ENCODE measurements around the gene FAM32A. TPM values are rescaled to one million over a fixed set of nuclear protein-coding genes. Genes with fewer than 3 reads are reported as not detected.

Gene FAM32A
- total and polyA plus RNA-seq, 10 of the 15 experiments (the other 5 are each of a cell fraction or from before 2014, with no cell fraction given): 33.3 to 116 (median 71.9) TPM

DNA sequence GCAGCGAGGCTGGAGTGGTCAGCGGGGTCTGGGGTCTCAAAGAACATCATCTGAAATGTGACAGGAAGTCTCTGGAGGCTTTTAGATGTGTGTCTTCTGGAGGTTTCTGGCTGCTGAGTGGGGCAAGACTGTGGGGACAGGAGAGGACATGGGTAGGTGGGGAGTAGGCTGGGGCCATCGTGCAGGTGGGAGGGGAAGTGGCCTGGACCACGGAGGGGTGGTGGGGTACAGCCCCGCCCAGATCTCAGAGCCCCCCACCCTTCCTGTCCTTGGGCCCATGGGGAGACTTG, 18.7 kb downstream of the FAM32A start:
- Histone ChIP-seq H4K20me1 (ENCODE audit: control insufficient read depth, insufficient read depth) (no peaks in the 10 kb centered on the region; the same call in 1 of the 2 replicates), H3K4me1 (ENCODE audit: control insufficient read depth, insufficient read depth, low read length) (peaks cover 22% of the 10 kb centered on the region), H3K9me3 (replicated peaks; ENCODE audit: control insufficient read depth, insufficient read depth, low read length) (no peaks in the 10 kb centered on the region), H3K4me3 (no peak overlapping the region), H3K9ac (ENCODE audit: control insufficient read depth, insufficient read depth, low read length) (no peak overlapping the region), H3K4me2 (ENCODE audit: control insufficient read depth, insufficient read depth) (no peak overlapping the region), H3K27me3 (replicated peaks in 1 of 2; ENCODE audit: control insufficient read depth in 2 of 2, insufficient read depth in 2 of 2, low read length in 1 of 2) (no peaks in the 10 kb centered on the region), H3K27ac (ENCODE audit: control insufficient read depth, insufficient read depth) (no peak overlapping the region), H2AFZ (ENCODE audit: control insufficient read depth, low read depth, low read length) (no peak overlapping the region), H3K36me3 (ENCODE audit: control insufficient read depth in 2 of 2, insufficient read depth in 2 of 2, low read length in 1 of 2) (peaks cover 3 to 13% of the 10 kb centered on the region in 2 experiments; a peak in 3 of 4 replicates), H3K79me2 (ENCODE audit: control insufficient read depth, insufficient read depth, low read length) (peaks cover 12% of the 10 kb centered on the region)
- intact Hi-C loops (cut with micrococcal nuclease; ENCODE audit: unreplicated experiment) (no loop called here), in situ Hi-C loops (cut with MboI) (no loop called here)
- ChIA-PET CTCF (no interaction called here), POLR2A (no interaction called here), SMC1A (ENCODE audit: uncharacterized antibody, unreplicated experiment) (no interaction called here), RAD21 (ENCODE audit: unreplicated experiment) (no interaction called here)
- no peak for DNase-seq (ENCODE audit: low read depth, low spot score)
- TF ChIP-seq SP1 (IDR thresholded peaks at IDR 0.05; ENCODE audit: low read depth, low read length) (no peak), ZZZ3 (IDR thresholded peaks at IDR 0.05; ENCODE audit: control insufficient read depth, insufficient read length, low read depth) (no peak), POLR2AphosphoS2 (IDR thresholded peaks at IDR 0.05; ENCODE audit: low read depth, low read length) (no peak), YY1 (IDR thresholded peaks at IDR 0.05; ENCODE audit: low read depth, low read length) (no peak), CBX5 (IDR thresholded peaks at IDR 0.05; ENCODE audit: low read depth) (no peak)
- TF ChIP-seq, protein P1, sequence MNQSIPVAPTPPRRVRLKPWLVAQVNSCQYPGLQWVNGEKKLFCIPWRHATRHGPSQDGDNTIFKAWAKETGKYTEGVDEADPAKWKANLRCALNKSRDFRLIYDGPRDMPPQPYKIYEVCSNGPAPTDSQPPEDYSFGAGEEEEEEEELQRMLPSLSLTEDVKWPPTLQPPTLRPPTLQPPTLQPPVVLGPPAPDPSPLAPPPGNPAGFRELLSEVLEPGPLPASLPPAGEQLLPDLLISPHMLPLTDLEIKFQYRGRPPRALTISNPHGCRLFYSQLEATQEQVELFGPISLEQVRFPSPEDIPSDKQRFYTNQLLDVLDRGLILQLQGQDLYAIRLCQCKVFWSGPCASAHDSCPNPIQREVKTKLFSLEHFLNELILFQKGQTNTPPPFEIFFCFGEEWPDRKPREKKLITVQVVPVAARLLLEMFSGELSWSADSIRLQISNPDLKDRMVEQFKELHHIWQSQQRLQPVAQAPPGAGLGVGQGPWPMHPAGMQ (IDR thresholded peaks at IDR 0.05; ENCODE audit: borderline replicate concordance): no peak
- TF ChIP-seq, protein P2, sequence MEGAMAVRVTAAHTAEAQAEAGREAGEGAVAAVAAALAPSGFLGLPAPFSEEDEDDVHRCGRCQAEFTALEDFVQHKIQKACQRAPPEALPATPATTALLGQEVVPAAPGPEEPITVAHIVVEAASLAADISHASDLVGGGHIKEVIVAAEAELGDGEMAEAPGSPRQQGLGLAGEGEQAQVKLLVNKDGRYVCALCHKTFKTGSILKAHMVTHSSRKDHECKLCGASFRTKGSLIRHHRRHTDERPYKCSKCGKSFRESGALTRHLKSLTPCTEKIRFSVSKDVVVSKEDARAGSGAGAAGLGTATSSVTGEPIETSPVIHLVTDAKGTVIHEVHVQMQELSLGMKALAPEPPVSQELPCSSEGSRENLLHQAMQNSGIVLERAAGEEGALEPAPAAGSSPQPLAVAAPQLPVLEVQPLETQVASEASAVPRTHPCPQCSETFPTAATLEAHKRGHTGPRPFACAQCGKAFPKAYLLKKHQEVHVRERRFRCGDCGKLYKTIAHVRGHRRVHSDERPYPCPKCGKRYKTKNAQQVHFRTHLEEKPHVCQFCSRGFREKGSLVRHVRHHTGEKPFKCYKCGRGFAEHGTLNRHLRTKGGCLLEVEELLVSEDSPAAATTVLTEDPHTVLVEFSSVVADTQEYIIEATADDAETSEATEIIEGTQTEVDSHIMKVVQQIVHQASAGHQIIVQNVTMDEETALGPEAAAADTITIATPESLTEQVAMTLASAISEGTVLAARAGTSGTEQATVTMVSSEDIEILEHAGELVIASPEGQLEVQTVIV (IDR thresholded peaks at IDR 0.05; ENCODE audit: borderline replicate concordance, partially characterized antibody): no peak
- TF ChIP-seq, protein P3, sequence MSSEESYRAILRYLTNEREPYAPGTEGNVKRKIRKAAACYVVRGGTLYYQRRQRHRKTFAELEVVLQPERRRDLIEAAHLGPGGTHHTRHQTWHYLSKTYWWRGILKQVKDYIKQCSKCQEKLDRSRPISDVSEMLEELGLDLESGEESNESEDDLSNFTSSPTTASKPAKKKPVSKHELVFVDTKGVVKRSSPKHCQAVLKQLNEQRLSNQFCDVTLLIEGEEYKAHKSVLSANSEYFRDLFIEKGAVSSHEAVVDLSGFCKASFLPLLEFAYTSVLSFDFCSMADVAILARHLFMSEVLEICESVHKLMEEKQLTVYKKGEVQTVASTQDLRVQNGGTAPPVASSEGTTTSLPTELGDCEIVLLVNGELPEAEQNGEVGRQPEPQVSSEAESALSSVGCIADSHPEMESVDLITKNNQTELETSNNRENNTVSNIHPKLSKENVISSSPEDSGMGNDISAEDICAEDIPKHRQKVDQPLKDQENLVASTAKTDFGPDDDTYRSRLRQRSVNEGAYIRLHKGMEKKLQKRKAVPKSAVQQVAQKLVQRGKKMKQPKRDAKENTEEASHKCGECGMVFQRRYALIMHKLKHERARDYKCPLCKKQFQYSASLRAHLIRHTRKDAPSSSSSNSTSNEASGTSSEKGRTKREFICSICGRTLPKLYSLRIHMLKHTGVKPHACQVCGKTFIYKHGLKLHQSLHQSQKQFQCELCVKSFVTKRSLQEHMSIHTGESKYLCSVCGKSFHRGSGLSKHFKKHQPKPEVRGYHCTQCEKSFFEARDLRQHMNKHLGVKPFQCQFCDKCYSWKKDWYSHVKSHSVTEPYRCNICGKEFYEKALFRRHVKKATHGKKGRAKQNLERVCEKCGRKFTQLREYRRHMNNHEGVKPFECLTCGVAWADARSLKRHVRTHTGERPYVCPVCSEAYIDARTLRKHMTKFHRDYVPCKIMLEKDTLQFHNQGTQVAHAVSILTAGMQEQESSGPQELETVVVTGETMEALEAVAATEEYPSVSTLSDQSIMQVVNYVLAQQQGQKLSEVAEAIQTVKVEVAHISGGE (CRISPR knock-in tag; IDR thresholded peaks at IDR 0.05): no peak
- TF ChIP-seq, protein P4, sequence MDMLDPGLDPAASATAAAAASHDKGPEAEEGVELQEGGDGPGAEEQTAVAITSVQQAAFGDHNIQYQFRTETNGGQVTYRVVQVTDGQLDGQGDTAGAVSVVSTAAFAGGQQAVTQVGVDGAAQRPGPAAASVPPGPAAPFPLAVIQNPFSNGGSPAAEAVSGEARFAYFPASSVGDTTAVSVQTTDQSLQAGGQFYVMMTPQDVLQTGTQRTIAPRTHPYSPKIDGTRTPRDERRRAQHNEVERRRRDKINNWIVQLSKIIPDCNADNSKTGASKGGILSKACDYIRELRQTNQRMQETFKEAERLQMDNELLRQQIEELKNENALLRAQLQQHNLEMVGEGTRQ (IDR thresholded peaks at IDR 0.05; ENCODE audit: borderline replicate concordance, low read depth, low read length): no peak
- TF ChIP-seq, protein P5, sequence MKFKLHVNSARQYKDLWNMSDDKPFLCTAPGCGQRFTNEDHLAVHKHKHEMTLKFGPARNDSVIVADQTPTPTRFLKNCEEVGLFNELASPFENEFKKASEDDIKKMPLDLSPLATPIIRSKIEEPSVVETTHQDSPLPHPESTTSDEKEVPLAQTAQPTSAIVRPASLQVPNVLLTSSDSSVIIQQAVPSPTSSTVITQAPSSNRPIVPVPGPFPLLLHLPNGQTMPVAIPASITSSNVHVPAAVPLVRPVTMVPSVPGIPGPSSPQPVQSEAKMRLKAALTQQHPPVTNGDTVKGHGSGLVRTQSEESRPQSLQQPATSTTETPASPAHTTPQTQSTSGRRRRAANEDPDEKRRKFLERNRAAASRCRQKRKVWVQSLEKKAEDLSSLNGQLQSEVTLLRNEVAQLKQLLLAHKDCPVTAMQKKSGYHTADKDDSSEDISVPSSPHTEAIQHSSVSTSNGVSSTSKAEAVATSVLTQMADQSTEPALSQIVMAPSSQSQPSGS (IDR thresholded peaks at IDR 0.05; ENCODE audit: low read length): no peak
- TF ChIP-seq, protein P6, sequence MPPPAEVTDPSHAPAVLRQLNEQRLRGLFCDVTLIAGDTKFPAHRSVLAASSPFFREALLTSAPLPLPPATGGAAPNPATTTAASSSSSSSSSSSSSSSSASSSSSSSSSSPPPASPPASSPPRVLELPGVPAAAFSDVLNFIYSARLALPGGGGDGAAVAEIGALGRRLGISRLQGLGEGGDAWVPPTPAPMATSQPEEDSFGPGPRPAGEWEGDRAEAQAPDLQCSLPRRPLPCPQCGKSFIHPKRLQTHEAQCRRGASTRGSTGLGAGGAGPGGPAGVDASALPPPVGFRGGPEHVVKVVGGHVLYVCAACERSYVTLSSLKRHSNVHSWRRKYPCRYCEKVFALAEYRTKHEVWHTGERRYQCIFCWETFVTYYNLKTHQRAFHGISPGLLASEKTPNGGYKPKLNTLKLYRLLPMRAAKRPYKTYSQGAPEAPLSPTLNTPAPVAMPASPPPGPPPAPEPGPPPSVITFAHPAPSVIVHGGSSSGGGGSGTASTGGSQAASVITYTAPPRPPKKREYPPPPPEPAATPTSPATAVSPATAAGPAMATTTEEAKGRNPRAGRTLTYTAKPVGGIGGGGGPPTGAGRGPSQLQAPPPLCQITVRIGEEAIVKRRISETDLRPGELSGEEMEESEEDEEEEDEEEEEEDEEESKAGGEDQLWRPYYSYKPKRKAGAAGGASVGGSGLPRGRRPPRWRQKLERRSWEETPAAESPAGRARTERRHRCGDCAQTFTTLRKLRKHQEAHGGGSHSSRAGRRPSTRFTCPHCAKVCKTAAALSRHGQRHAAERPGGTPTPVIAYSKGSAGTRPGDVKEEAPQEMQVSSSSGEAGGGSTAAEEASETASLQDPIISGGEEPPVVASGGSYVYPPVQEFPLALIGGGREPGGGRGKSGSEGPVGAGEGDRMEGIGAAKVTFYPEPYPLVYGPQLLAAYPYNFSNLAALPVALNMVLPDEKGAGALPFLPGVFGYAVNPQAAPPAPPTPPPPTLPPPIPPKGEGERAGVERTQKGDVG (CRISPR knock-in tag; IDR thresholded peaks at IDR 0.05): no peak
- no peak for ATAC-seq
- FAIRE-seq: no peak
- no TSS peak for BruUV-seq (replicated peaks)
- 67% methylated on average over 5 of the region's 5 CpGs for WGBS (ENCODE audit: insufficient coverage, insufficient replicate concordance, low lambda C conversion rate, missing lambda C conversion rate)
